DOHH2 (cell line): ENCODE data around the gene PTEN.

Experiments used
- H3F3A ChIP-seq: fragments of 200-600 bp; sonication (generic), shearing (Covaris generic); 2 replicates; pipeline ENCODE4 v1.6.0; 2016; ENCODE audit warnings: antibody characterized with exemption, mild to moderate bottlenecking; ENCODE audit not compliant: control insufficient read depth, insufficient read depth
- H3K27ac ChIP-seq: fragments of 200-600 bp; sonication (generic); 2 replicates; pipeline ENCODE4 v1.5.1; 2014; ENCODE audit warnings: low read depth, mild to moderate bottlenecking, low read length, moderate library complexity
- H3K27me3 ChIP-seq: fragments of 200-600 bp; sonication (generic); 2 replicates; pipeline ENCODE4 v1.6.1; 2014; ENCODE audit warnings: mild to moderate bottlenecking, low read length, mixed read lengths; ENCODE audit not compliant: control insufficient read depth
- H3K36me3 ChIP-seq: fragments of 200-600 bp; sonication (generic); 2 replicates; pipeline ENCODE4 v1.6.1; 2014; ENCODE audit warnings: mild to moderate bottlenecking, low read length, moderate library complexity, mixed read lengths; ENCODE audit not compliant: control insufficient read depth
- H3K4me1 ChIP-seq: fragments of 200-600 bp; sonication (generic); 2 replicates; pipeline ENCODE4 v1.6.1; 2014; ENCODE audit warnings: mild to moderate bottlenecking, low read length, mixed read lengths; ENCODE audit not compliant: control insufficient read depth
- H3K4me2 ChIP-seq: fragments of 200-600 bp; sonication (generic); 2 replicates; pipeline ENCODE4 v1.6.0; 2014; ENCODE audit warnings: mild to moderate bottlenecking, low read length, moderate library complexity
- H3K4me3 ChIP-seq: fragments of 200-600 bp; sonication (generic); 2 replicates; pipeline ENCODE4 v1.5.1; 2014; ENCODE audit warnings: mild to moderate bottlenecking, low read length, mixed read lengths
- H3K79me2 ChIP-seq: fragments of 200-600 bp; sonication (generic); 2 replicates; pipeline ENCODE4 v1.6.1; 2014; ENCODE audit warnings: mild to moderate bottlenecking, low read length, mixed read lengths; ENCODE audit not compliant: control insufficient read depth
- H3K9me2 ChIP-seq: fragments of 200-600 bp; sonication (generic); replicated peaks from 2 replicates; pipeline ENCODE4 v1.6.1; 2014; ENCODE audit warnings: mild to moderate bottlenecking, low read length, mixed read lengths; ENCODE audit not compliant: control insufficient read depth
- H3K9me3 ChIP-seq: fragments of 200-600 bp; sonication (generic); 2 replicates; pipeline ENCODE4 v1.6.1; 2014; ENCODE audit warnings: antibody characterized with exemption, low read length, mixed read lengths; ENCODE audit not compliant: control insufficient read depth, insufficient read depth
- H4K20me1 ChIP-seq: fragments of 200-600 bp; sonication (generic); 2 replicates; pipeline ENCODE4 v1.6.0; 2014; ENCODE audit warnings: low read depth, mild to moderate bottlenecking, antibody characterized with exemption, low read length, moderate library complexity; ENCODE audit not compliant: control insufficient read depth, insufficient read depth
- CTCF ChIP-seq: fragments of 200-600 bp; sonication (generic); IDR thresholded peaks from one replicate; pipeline ENCODE4 v1.5.1; 2014; ENCODE audit warnings: antibody characterized with exemption, mild to moderate bottlenecking, low read depth, low read length; ENCODE audit not compliant: poor library complexity, severe bottlenecking
- EZH2phosphoT487 ChIP-seq: fragments of 200-600 bp; sonication (generic); IDR thresholded peaks from 2 replicates; pipeline ENCODE4 v1.6.1; 2017; ENCODE audit warnings: borderline replicate concordance, mild to moderate bottlenecking, antibody characterized with exemption, low read length, moderate library complexity, mixed read lengths

The PTEN gene

DNA sequence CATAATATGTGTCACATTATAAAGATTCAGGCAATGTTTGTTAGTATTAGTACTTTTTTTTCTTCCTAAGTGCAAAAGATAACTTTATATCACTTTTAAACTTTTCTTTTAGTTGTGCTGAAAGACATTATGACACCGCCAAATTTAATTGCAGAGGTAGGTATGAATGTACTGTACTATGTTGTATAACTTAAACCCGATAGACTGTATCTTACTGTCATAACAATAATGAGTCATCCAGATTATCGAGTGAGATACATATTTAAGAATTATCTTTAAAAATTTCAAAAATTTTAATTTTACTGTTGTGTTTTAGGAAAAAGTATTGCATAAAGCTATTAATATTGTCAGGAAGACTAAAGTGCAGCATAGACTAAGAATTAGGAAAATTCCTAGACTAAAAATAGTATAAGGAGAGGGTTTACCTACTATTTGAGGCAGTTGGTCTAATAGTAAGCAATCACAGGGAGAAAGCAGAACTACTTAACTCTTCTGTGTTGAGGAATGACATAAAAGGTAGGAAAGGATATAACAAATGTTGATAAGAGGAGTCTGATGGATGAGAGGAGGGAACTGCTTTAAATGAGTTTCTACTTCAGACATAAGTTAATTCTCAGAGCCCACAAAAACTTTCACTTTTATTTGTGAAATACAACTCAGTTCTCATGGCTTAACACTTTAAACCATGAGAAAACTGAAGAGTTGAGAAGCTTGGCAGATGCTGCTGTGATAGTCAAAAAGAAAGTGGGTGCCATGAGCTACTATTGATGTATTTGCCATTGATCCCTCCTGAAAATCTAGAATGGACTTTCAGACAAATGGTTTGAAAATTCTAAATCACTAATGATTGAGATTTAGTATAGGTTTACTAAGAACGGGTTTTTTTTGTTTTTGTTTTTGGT, 67.8 kb downstream of the PTEN start:
- Histone ChIP-seq H4K20me1 (no peaks in the 10 kb centered on the region), H3K4me3 (no peak overlapping the region), H3K27ac (no peak overlapping the region), H3K4me2 (no peak overlapping the region), H3K79me2 (peaks cover 85% of the 10 kb centered on the region), H3K36me3 (peaks cover 95% of the 10 kb centered on the region), H3K4me1 (peaks cover 27% of the 10 kb centered on the region), H3F3A (peaks cover 8% of the 10 kb centered on the region), H3K27me3 (no peaks in the 10 kb centered on the region), H3K9me3 (no peaks in the 10 kb centered on the region), H3K9me2 (no peaks in the 10 kb centered on the region)
- TF ChIP-seq EZH2phosphoT487: no peak
- TF ChIP-seq CTCF: no peak

DNA sequence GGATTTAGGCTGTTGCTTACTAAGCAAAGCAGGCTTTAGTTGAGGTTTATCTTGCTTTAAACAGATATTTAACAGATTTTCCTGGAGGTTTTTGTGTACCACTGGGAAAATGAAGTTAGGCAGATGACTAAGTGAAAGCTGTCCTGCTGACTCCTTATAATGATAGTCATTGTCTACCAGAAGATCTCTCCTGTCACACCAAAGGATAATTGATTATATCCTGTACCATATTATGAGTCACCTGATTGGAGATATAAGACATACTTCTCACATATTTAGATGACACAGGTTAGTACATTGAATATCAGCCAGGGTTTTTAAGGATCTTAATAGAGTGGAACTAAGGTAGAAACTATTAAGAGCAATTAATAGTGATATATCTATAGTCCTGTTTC, 68.4 kb downstream of the PTEN start:
- no peak overlapping the region for H3K4me2 ChIP-seq
- no peaks in the 10 kb centered on the region for H3K9me3 ChIP-seq
- H3K36me3 ChIP-seq: peaks cover 95% of the 10 kb centered on the region
- peaks cover 84% of the 10 kb centered on the region for H3K79me2 ChIP-seq
- no peak overlapping the region for H3K27ac ChIP-seq
- H3K4me3 ChIP-seq: no peak overlapping the region
- no peaks in the 10 kb centered on the region for H3K9me2 ChIP-seq
- TF ChIP-seq CTCF: no peak
- no peak for TF ChIP-seq EZH2phosphoT487
- H3F3A ChIP-seq: peaks cover 8% of the 10 kb centered on the region
- H4K20me1 ChIP-seq: no peaks in the 10 kb centered on the region
- no peaks in the 10 kb centered on the region for H3K27me3 ChIP-seq
- peaks cover 20% of the 10 kb centered on the region for H3K4me1 ChIP-seq

- Histone ChIP-seq H4K20me1 (no peaks in the 10 kb centered on the region), H3K27me3 (no peaks in the 10 kb centered on the region), H3K79me2 (peaks cover 64% of the 10 kb centered on the region), H3K27ac (no peak overlapping the region), H3K4me3 (no peak overlapping the region), H3K36me3 (peaks cover 90% of the 10 kb centered on the region), H3K9me3 (no peaks in the 10 kb centered on the region), H3K4me1 (no peaks in the 10 kb centered on the region; the same call in 1 of the 2 replicates), H3K9me2 (no peaks in the 10 kb centered on the region), H3F3A (peaks cover 8% of the 10 kb centered on the region), H3K4me2 (no peak overlapping the region)
- TF ChIP-seq CTCF (no peak), EZH2phosphoT487 (no peak)
Measured at GRCh38 chr10:87935290-87936141, 72.1 kb downstream of the PTEN start.
